Panc1 (cell line): Measurements from ENCODE around the gene KIF26B. TPM values are rescaled to one million over a fixed set of nuclear protein-coding genes. Genes with fewer than 3 reads are reported as not detected.

Experiments used
- ATAC-seq: fragments of 200-7000 bp; cut with Tn5 transposase; 2 replicates; pipeline ENCODE4 v1.9.1; 2020; ENCODE audit warnings: mild to moderate bottlenecking, moderate library complexity
- BruUV-seq: library from RNA; stranded (reverse); fragments of 400-500 nt; replicated peaks from 2 replicates; lab custom pipeline; 2021; lab: Mats Ljungman, UMichigan
- CTCF ChIA-PET: fragments of 300-600 bp; sonication (Branson Sonifier 250); formaldehyde crosslinking; loops from one replicate; lab custom pipeline; 2022; ENCODE audit warnings: antibody characterized with exemption; lab: Charles Lee
- POLR2A ChIA-PET: fragments of 300-600 bp; sonication (Branson Sonifier 250); formaldehyde crosslinking; loops from one replicate; lab custom pipeline; 2022; ENCODE audit warnings: antibody characterized with exemption; lab: Charles Lee
- DNase-seq: peaks from one replicate; pipeline ENCODE4 v3.0.0-alpha.2; 2010; ENCODE audit warnings: low read depth, low spot score
- H3K27ac ChIP-seq: 2 replicates; pipeline ENCODE4 v1.5.1; 2011; ENCODE audit warnings: mild to moderate bottlenecking, low read length, inconsistent platforms
- H3K27me3 ChIP-seq: fragments of 200-500 bp; sonication (Bioruptor generic); 2 replicates; pipeline ENCODE4 v1.6.0; 2014; ENCODE audit warnings: low read length, inconsistent platforms; ENCODE audit not compliant: control insufficient read depth, insufficient read depth
- H3K36me3 ChIP-seq: fragments of 200-500 bp; sonication (Bioruptor generic); 2 replicates; pipeline ENCODE4 v1.5.1; 2014; ENCODE audit warnings: inconsistent platforms, mild to moderate bottlenecking, low read length, moderate library complexity; ENCODE audit not compliant: control insufficient read depth, insufficient read depth
- H3K4me1 ChIP-seq: 2 replicates; pipeline ENCODE4 v1.5.1; 2011; ENCODE audit warnings: inconsistent platforms, mild to moderate bottlenecking, low read length, moderate library complexity; ENCODE audit not compliant: control insufficient read depth, insufficient read depth
- H3K4me3 ChIP-seq, 2 experiments: 2 replicates each; pipeline ENCODE4 v1.5.1; 2011 to 2012; ENCODE audit warnings: low read depth in 2 of 2, low read length in 2 of 2, mild to moderate bottlenecking in 2 of 2, inconsistent platforms in 1 of 2, moderate library complexity in 1 of 2
- H3K9me3 ChIP-seq: fragments of 200-500 bp; sonication (Bioruptor generic); 2 replicates; pipeline ENCODE4 v1.5.1; 2014; ENCODE audit warnings: low read depth, mild to moderate bottlenecking, inconsistent platforms, low read length, moderate library complexity; ENCODE audit not compliant: control insufficient read depth, insufficient read depth
- POLR2AphosphoS5 ChIP-seq: IDR thresholded peaks from 2 replicates; pipeline ENCODE4 v1.6.1; 2012; ENCODE audit warnings: mild to moderate bottlenecking, low read depth, low read length, moderate library complexity
- SIN3A ChIP-seq: IDR thresholded peaks from 2 replicates; pipeline ENCODE4 v1.6.1; 2012; ENCODE audit warnings: low read depth, mild to moderate bottlenecking, low read length, moderate library complexity, borderline replicate concordance; ENCODE audit not compliant: insufficient read depth
- TCF7L2 ChIP-seq: IDR thresholded peaks from 2 replicates; pipeline ENCODE4 v1.6.1; 2011; ENCODE audit warnings: mild to moderate bottlenecking, low read depth, low read length, inconsistent platforms
- in situ Hi-C: cut with HindIII; loops from 2 replicates; pipeline ENCODE4 v1.10.0; 2016; ENCODE audit warnings: low sequenced_read_pairs, low pct_unique_long_range_greater_than_20kb
- intact Hi-C: fragments of 100-400 bp; cut with micrococcal nuclease; formaldehyde crosslinking; loops from one replicate; pipeline ENCODE4 v1.10.0; 2022; ENCODE audit not compliant: unreplicated experiment
- total RNA-seq: library from RNA; stranded (reverse); gene quantifications from one replicate; pipeline ENCODE4 v1.2.1, GENCODE V29; 2021; ENCODE audit not compliant: unreplicated experiment
- TF ChIP-seq, protein P1 (sequence below): fragments of 450-650 bp; IDR thresholded peaks from 2 replicates; pipeline ENCODE4 v1.5.1; 2017; ENCODE audit warnings: mild to moderate bottlenecking
- TF ChIP-seq, protein P2 (sequence below), 2 experiments: IDR thresholded peaks; 2 replicates each; pipeline ENCODE4 v1.6.1; 2011 to 2012; ENCODE audit warnings: low read depth in 2 of 2, control low read depth in 1 of 2, low read length in 1 of 2, mild to moderate bottlenecking in 1 of 2, moderate library complexity in 1 of 2; ENCODE audit not compliant: insufficient read depth in 1 of 2

The KIF26B gene
- total RNA-seq, 1 experiment from 2014 or later, result 0.33 TPM

DNA sequence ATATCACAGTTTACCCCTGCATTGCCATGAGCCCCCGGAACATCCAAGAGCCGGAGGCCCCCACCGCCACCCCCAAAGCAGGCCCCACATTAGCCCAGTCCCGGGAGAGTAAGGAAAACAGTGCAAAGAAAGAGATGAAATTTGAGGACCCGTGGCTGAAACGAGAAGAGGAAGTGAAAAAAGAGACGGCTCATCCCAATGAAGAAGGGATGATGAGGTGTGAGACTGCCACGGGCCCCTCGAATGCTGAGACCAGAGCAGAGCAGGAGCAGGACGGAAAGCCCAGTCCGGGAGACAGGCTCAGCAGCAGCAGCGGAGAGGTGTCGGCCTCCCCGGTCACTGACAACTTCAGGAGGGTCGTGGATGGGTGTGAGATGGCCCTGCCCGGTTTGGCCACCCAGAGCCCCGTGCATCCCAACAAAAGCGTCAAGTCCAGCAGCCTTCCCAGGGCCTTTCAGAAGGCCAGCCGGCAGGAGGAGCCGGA is 532.4 kb downstream of the KIF26B start:
- CTCF ChIA-PET, result no interaction called here
- TF ChIP-seq, protein P1, sequence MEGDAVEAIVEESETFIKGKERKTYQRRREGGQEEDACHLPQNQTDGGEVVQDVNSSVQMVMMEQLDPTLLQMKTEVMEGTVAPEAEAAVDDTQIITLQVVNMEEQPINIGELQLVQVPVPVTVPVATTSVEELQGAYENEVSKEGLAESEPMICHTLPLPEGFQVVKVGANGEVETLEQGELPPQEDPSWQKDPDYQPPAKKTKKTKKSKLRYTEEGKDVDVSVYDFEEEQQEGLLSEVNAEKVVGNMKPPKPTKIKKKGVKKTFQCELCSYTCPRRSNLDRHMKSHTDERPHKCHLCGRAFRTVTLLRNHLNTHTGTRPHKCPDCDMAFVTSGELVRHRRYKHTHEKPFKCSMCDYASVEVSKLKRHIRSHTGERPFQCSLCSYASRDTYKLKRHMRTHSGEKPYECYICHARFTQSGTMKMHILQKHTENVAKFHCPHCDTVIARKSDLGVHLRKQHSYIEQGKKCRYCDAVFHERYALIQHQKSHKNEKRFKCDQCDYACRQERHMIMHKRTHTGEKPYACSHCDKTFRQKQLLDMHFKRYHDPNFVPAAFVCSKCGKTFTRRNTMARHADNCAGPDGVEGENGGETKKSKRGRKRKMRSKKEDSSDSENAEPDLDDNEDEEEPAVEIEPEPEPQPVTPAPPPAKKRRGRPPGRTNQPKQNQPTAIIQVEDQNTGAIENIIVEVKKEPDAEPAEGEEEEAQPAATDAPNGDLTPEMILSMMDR, result no peak
- TF ChIP-seq SIN3A, result no peak
- TF ChIP-seq TCF7L2, result no peak
- TF ChIP-seq, protein P2, sequence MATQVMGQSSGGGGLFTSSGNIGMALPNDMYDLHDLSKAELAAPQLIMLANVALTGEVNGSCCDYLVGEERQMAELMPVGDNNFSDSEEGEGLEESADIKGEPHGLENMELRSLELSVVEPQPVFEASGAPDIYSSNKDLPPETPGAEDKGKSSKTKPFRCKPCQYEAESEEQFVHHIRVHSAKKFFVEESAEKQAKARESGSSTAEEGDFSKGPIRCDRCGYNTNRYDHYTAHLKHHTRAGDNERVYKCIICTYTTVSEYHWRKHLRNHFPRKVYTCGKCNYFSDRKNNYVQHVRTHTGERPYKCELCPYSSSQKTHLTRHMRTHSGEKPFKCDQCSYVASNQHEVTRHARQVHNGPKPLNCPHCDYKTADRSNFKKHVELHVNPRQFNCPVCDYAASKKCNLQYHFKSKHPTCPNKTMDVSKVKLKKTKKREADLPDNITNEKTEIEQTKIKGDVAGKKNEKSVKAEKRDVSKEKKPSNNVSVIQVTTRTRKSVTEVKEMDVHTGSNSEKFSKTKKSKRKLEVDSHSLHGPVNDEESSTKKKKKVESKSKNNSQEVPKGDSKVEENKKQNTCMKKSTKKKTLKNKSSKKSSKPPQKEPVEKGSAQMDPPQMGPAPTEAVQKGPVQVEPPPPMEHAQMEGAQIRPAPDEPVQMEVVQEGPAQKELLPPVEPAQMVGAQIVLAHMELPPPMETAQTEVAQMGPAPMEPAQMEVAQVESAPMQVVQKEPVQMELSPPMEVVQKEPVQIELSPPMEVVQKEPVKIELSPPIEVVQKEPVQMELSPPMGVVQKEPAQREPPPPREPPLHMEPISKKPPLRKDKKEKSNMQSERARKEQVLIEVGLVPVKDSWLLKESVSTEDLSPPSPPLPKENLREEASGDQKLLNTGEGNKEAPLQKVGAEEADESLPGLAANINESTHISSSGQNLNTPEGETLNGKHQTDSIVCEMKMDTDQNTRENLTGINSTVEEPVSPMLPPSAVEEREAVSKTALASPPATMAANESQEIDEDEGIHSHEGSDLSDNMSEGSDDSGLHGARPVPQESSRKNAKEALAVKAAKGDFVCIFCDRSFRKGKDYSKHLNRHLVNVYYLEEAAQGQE (IDR thresholded peaks at IDR 0.05; ENCODE audit: insufficient read depth in 1 of 2, low read depth in 2 of 2, low read length in 1 of 2), result no peak
- no peak for TF ChIP-seq POLR2AphosphoS5
- Histone ChIP-seq H3K27me3 (no peaks in the 10 kb centered on the region; the same call in 1 of the 2 replicates), H3K4me3 (no peak overlapping the region), H3K9me3 (no peaks in the 10 kb centered on the region), H3K36me3 (no peaks in the 10 kb centered on the region), H3K4me1 (no peaks in the 10 kb centered on the region), H3K27ac (no peak overlapping the region)
- intact Hi-C loops (no loop called here), in situ Hi-C loops (no loop called here)
- BruUV-seq, result no TSS peak
- no peak for DNase-seq
- ATAC-seq, result no peak
- POLR2A ChIA-PET, result no interaction called here

DNA sequence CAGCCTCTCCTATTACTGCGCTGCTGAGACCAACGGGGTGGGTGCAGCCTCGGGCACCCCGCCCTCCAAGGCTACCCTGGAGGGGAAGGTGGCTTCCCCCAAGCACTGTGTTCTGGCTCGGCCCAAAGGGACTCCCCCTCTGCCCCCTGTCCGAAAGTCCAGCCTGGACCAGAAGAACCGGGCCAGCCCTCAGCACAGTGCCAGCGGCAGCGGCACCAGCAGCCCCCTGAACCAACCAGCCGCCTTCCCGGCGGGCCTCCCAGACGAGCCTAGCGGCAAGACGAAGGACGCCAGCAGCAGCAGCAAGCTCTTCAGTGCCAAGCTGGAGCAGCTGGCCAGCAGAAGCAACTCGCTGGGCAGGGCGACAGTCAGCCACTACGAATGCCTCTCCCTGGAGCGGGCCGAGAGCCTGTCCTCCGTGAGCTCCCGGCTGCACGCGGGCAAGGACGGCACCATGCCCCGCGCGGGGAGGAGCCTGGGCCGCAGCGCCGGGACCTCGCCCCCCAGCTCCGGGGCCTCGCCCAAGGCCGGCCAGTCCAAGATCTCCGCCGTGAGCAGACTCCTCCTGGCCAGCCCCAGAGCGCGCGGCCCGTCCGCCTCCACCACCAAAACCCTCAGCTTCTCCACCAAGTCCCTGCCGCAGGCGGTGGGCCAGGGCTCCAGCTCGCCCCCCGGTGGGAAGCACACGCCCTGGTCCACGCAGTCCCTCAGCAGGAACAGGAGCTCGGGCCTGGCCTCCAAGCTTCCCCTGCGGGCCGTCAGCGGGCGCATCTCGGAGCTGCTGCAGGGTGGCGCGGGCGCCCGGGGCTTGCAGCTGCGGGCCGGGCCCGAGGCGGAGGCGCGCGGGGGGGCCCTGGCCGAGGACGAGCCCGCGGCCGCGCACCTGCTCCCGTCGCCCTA is 533.1 kb downstream of the KIF26B start:
- H3K36me3 ChIP-seq, result no peaks in the 10 kb centered on the region
- intact Hi-C loops (no loop called here), in situ Hi-C loops (no loop called here)
- no peak for TF ChIP-seq POLR2AphosphoS5
- no peak for TF ChIP-seq TCF7L2
- TF ChIP-seq, protein P1, result no peak
- TF ChIP-seq, protein P2 (IDR thresholded peaks at IDR 0.05; ENCODE audit: insufficient read depth in 1 of 2, low read depth in 2 of 2, low read length in 1 of 2), result no peak
- no peak for TF ChIP-seq SIN3A
- no peaks in the 10 kb centered on the region for H3K4me1 ChIP-seq
- H3K27me3 ChIP-seq, result no peaks in the 10 kb centered on the region; the same call in 1 of the 2 replicates
- H3K27ac ChIP-seq, result no peak overlapping the region
- H3K9me3 ChIP-seq, result no peaks in the 10 kb centered on the region
- BruUV-seq, result no TSS peak
- ChIA-PET CTCF (no interaction called here), POLR2A (no interaction called here)
- no peak overlapping the region for H3K4me3 ChIP-seq
- DNase-seq (no peak), ATAC-seq (no peak)
